GM12878 (cell line): Measurements from ENCODE around the gene ZNRF3.

Source experiments
- EGR1 ChIP-seq, 2 experiments: IDR thresholded peaks; 1 replicate in 1 of 2; 2 replicates in 1 of 2; pipeline ENCODE4 v1.6.1; 2011 to 2012; ENCODE audit warnings: low read depth in 2 of 2, low read length in 2 of 2, borderline replicate concordance in 1 of 2, mild to moderate bottlenecking in 1 of 2, moderate library complexity in 1 of 2
- FOXM1 ChIP-seq: IDR thresholded peaks from 2 replicates; pipeline ENCODE4 v1.6.1; 2012; ENCODE audit warnings: low read depth, mild to moderate bottlenecking, inconsistent platforms, low read length, moderate library complexity
- KDM1A ChIP-seq: fragments of 200-600 bp; sonication (generic); IDR thresholded peaks from 2 replicates; pipeline ENCODE4 v1.6.1; 2016; ENCODE audit warnings: borderline replicate concordance
- TF ChIP-seq, protein P1 (sequence below), 3 experiments: IDR thresholded peaks in 2 of 3; conservative IDR thresholded peaks in 1 of 3; 2 replicates each; pipeline ENCODE4 v1.5.1; 2011; ENCODE audit warnings: low read depth in 3 of 3, low read length in 3 of 3, mild to moderate bottlenecking in 3 of 3, control low read depth in 2 of 3, moderate library complexity in 2 of 3, inconsistent platforms in 1 of 3, mixed read lengths in 1 of 3; ENCODE audit not compliant: control insufficient read depth in 2 of 3, insufficient read depth in 1 of 3; ENCODE audit errors: extremely low read depth in 1 of 3
- TF ChIP-seq, protein P2 (sequence below): IDR thresholded peaks from 2 replicates; pipeline ENCODE4 v1.6.1; 2012; ENCODE audit warnings: low read depth, low read length, improper control_type of control experiment
- TF ChIP-seq, protein P3 (sequence below): fragments of 450-650 bp; formaldehyde crosslinking; IDR thresholded peaks from 2 replicates; pipeline ENCODE4 v1.4.0; 2022; ENCODE audit warnings: mild to moderate bottlenecking, moderate library complexity
- TF ChIP-seq, protein P4 (sequence below): fragments of 450-650 bp; IDR thresholded peaks from 2 replicates; pipeline ENCODE4 v1.6.1; 2014; ENCODE audit warnings: mild to moderate bottlenecking

DNA sequence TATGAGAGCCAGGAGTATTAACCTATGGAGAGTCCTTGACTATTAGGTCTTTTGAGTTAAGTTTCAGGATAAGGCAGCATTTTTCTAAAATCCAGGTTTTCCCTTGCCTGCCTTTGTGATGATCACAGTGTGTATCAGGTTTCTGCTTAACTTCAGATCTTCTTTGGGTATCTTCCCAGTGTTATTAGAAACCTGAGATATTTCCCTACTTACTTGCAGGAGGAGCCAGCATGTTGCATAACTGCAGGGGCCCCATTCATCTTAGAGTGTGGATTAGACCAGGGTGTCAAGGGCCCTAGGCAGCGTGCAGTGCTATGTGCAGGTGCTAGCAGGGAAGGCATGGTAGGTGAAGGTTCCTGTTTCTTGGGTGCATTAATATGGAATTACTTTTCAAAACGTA, 69.5 kb downstream of the ZNRF3 start:
- TF ChIP-seq, protein P1, sequence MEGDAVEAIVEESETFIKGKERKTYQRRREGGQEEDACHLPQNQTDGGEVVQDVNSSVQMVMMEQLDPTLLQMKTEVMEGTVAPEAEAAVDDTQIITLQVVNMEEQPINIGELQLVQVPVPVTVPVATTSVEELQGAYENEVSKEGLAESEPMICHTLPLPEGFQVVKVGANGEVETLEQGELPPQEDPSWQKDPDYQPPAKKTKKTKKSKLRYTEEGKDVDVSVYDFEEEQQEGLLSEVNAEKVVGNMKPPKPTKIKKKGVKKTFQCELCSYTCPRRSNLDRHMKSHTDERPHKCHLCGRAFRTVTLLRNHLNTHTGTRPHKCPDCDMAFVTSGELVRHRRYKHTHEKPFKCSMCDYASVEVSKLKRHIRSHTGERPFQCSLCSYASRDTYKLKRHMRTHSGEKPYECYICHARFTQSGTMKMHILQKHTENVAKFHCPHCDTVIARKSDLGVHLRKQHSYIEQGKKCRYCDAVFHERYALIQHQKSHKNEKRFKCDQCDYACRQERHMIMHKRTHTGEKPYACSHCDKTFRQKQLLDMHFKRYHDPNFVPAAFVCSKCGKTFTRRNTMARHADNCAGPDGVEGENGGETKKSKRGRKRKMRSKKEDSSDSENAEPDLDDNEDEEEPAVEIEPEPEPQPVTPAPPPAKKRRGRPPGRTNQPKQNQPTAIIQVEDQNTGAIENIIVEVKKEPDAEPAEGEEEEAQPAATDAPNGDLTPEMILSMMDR (IDR thresholded peaks at IDR 0.05 in 2 of 3, conservative IDR thresholded peaks at IDR 0.05 in 1 of 3; ENCODE audit: control insufficient read depth in 2 of 3, extremely low read depth in 1 of 3, insufficient read depth in 1 of 3, low read depth in 3 of 3, low read length in 3 of 3) = no peak
- TF ChIP-seq, protein P2, sequence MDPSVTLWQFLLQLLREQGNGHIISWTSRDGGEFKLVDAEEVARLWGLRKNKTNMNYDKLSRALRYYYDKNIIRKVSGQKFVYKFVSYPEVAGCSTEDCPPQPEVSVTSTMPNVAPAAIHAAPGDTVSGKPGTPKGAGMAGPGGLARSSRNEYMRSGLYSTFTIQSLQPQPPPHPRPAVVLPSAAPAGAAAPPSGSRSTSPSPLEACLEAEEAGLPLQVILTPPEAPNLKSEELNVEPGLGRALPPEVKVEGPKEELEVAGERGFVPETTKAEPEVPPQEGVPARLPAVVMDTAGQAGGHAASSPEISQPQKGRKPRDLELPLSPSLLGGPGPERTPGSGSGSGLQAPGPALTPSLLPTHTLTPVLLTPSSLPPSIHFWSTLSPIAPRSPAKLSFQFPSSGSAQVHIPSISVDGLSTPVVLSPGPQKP = no peak
- TF ChIP-seq, protein P3, sequence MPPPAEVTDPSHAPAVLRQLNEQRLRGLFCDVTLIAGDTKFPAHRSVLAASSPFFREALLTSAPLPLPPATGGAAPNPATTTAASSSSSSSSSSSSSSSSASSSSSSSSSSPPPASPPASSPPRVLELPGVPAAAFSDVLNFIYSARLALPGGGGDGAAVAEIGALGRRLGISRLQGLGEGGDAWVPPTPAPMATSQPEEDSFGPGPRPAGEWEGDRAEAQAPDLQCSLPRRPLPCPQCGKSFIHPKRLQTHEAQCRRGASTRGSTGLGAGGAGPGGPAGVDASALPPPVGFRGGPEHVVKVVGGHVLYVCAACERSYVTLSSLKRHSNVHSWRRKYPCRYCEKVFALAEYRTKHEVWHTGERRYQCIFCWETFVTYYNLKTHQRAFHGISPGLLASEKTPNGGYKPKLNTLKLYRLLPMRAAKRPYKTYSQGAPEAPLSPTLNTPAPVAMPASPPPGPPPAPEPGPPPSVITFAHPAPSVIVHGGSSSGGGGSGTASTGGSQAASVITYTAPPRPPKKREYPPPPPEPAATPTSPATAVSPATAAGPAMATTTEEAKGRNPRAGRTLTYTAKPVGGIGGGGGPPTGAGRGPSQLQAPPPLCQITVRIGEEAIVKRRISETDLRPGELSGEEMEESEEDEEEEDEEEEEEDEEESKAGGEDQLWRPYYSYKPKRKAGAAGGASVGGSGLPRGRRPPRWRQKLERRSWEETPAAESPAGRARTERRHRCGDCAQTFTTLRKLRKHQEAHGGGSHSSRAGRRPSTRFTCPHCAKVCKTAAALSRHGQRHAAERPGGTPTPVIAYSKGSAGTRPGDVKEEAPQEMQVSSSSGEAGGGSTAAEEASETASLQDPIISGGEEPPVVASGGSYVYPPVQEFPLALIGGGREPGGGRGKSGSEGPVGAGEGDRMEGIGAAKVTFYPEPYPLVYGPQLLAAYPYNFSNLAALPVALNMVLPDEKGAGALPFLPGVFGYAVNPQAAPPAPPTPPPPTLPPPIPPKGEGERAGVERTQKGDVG (CRISPR knock-in tag) = no peak
- TF ChIP-seq FOXM1 (no peak), KDM1A (no peak), EGR1 (IDR thresholded peaks at IDR 0.05; ENCODE audit: borderline replicate concordance in 1 of 2, low read depth in 2 of 2, low read length in 2 of 2) (no peak)
- TF ChIP-seq, protein P4, sequence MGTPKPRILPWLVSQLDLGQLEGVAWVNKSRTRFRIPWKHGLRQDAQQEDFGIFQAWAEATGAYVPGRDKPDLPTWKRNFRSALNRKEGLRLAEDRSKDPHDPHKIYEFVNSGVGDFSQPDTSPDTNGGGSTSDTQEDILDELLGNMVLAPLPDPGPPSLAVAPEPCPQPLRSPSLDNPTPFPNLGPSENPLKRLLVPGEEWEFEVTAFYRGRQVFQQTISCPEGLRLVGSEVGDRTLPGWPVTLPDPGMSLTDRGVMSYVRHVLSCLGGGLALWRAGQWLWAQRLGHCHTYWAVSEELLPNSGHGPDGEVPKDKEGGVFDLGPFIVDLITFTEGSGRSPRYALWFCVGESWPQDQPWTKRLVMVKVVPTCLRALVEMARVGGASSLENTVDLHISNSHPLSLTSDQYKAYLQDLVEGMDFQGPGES = no peak
